Measurements from ENCODE around the gene DRD2. TPM values are rescaled to one million over a fixed set of nuclear protein-coding genes. Genes with fewer than 3 reads are reported as not detected.
A peak's percentile ranks its signal among the peaks of the same experiment; 100 is the strongest.

Gene DRD2
- total RNA-seq, 3 donors from 2014 or later, result not detected

DNA sequence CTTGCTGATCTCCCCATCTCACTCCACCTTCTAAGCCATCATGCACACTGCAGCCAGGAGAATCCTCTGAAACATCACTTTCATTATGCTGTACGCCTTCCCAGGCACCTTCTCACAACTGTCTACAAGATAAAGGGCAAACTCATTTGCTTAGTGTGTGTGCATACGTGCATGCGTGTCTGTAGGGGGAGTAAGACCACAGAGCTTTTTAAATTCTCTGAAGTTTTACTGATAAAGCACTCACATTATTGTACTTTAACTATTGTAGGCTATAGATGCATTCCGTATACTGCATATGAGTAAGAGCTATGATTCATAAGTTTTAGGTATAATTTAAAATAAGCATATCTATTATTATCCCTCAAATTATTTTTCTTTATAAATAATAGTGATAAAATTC, 102.9 kb downstream of the DRD2 start:
- no peak for DNase-seq
- Mint-ChIP-seq H3K4me3 (no peak overlapping the region), H3K27me3 (ENCODE audit: low read depth) (no peaks in the 10 kb centered on the region), H3K9me3 (no peaks in the 10 kb centered on the region), H3K36me3 (ENCODE audit: insufficient read depth) (peaks cover 26% of the 10 kb centered on the region), H3K4me1 (ENCODE audit: low read depth) (no peaks in the 10 kb centered on the region)
- no peak for ATAC-seq

DNA sequence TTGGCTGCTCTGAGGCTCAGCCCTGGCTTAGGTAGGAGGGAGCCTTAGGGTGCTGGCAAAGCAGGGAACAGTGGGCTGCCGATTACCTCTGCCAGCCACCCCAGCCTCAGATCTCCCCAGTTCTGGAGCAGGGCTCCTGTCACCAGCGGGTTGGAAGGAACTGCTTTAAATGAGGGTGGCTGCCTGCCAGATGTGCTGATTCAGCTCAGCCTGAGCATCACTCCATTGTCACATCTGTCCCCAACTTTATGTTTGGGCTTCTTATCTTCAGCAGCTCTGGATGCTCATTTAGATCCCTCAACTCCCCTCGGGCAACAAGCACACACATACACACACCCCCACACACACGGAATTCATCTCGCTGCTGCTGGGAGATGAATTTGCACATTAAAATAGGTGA, 104.6 kb downstream of the DRD2 start:
- no peak overlapping the region for H3K4me3 Mint-ChIP-seq
- no peaks in the 10 kb centered on the region for H3K27me3 Mint-ChIP-seq (ENCODE audit: low read depth)
- peaks cover 28% of the 10 kb centered on the region for H3K36me3 Mint-ChIP-seq (ENCODE audit: insufficient read depth)
- H3K4me1 Mint-ChIP-seq (ENCODE audit: low read depth), result peaks cover 5% of the 10 kb centered on the region
- ATAC-seq, result no peak
- H3K9me3 Mint-ChIP-seq, result no peaks in the 10 kb centered on the region
- no peak for DNase-seq

DNA sequence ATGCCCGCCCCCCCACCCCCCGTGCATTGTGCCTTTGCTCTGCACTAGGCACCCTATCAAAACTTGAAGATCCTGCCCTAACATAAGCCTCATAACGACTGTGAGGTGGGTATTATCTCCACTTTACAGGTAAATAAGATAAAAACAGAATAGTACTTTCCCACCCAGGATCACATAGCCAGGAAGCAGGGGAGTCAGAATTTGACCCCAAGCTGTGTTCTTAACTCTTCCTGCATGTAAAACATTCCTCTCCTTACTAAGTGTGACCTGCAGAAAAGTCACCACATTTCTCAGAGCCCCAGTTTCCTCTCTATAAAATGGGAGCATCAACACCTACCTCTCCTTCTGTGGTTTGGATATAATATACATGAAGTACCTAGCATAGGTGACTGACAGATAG, 105.8 kb downstream of the DRD2 start:
- Mint-ChIP-seq H3K4me3 (no peak overlapping the region), H3K27me3 (ENCODE audit: low read depth) (no peaks in the 10 kb centered on the region), H3K4me1 (ENCODE audit: low read depth) (peaks cover 9% of the 10 kb centered on the region), H3K36me3 (ENCODE audit: insufficient read depth) (peaks cover 28% of the 10 kb centered on the region), H3K9me3 (no peaks in the 10 kb centered on the region)
- ATAC-seq, result no peak
- DNase-seq, result no peak

DNA sequence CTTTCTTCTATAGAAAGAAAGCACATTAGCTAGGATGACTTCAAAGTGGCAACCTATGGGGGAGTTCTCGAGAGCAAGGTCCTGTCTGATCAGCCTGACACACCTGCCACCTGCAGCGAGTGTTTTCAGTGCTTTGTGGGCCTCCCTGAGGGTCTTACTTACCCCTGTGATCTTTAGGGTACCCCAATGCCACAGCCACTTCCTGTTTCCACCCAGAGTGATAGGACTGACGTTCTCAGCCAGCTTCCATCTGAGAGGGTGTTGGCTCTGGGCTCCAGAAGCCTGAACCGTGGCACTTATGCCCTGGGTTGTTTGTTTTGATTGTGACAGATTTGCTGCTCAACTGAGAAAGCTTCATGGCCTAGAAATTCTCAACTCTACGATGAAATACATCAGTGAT, 109.3 kb downstream of the DRD2 start:
- Mint-ChIP-seq H3K4me1 (ENCODE audit: low read depth) (peaks cover 15% of the 10 kb centered on the region), H3K36me3 (ENCODE audit: insufficient read depth) (peaks cover 34% of the 10 kb centered on the region), H3K27me3 (ENCODE audit: low read depth) (no peaks in the 10 kb centered on the region), H3K9me3 (no peaks in the 10 kb centered on the region), H3K4me3 (no peak overlapping the region)
- ATAC-seq (no peak), DNase-seq (no peak)

DNA sequence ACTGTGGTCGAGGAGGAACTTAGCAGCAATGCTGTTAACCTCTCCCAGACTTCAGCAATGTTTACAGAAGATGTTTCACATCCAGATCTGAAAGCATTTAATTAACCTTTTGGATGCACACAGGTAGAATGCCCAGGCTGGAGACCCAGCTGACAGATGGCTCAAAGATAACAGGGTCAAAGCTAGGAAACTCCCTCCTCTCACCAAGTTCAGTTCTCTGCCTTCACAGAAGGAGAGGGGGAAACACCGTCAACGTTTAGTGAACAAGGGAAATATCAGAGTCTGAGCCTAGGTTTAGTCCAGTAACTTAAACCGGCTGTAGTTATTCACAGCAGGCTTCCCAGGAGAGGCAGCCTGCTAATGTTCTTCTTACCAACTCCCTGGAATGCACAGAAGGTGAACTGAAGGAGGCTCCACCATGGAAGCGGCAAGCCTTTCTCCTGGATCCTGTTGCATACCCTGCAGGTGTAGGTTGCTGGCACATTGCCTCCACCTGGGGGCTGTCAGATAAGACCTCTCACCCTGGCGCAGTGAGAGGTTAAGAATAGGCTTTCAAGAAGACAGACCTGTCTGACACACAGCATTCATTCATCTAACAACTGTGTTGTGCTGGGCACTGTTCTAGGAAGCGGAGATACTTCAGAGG, 111.1 kb downstream of the DRD2 start:
- no peaks in the 10 kb centered on the region for H3K27me3 Mint-ChIP-seq (ENCODE audit: low read depth)
- ATAC-seq (no peak), DNase-seq (no peak)
- peaks cover 15% of the 10 kb centered on the region for H3K4me1 Mint-ChIP-seq (ENCODE audit: low read depth)
- H3K4me3 Mint-ChIP-seq, result no peak overlapping the region
- H3K9me3 Mint-ChIP-seq, result no peaks in the 10 kb centered on the region
- peaks cover 35% of the 10 kb centered on the region for H3K36me3 Mint-ChIP-seq (ENCODE audit: insufficient read depth)

DNA sequence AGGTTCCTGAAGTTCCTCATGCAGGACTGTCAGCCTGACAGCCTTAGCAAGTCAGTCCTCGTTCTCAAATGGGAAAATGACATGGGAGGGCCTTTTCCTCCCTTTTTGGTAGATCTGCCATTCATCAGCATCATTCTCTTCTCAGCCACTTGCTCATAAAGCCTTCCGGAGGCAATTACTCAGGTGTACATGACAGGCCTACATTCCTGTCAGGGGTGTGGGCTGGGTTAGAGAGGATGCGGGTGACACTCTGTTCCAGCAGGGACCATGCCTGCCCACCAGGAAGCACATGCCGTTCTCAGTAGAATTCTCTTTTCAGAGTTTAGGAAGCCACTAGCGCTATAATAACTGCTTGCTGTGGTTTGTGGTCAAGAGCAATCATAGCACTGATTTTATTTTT, 111.8 kb downstream of the DRD2 start:
- Mint-ChIP-seq H3K36me3 (ENCODE audit: insufficient read depth) (peaks cover 39% of the 10 kb centered on the region), H3K4me3 (no peak overlapping the region), H3K9me3 (no peaks in the 10 kb centered on the region), H3K27me3 (ENCODE audit: low read depth) (no peaks in the 10 kb centered on the region), H3K4me1 (ENCODE audit: low read depth) (peaks cover 15% of the 10 kb centered on the region)
- ATAC-seq (peak in 1 of 2 donors; percentile 14), DNase-seq (no peak)

Other genes starting within 250 kb of the DRD2 start
- 10 to 100 TPM in 1 of 3 donors, 1 to 10 TPM in 2; 4.0 to 11.0 (median 7.5) TPM for gene TTC12, start 160.8 kb downstream of the DRD2 start, total RNA-seq
- gene ANKK1, start 87.6 kb downstream of the DRD2 start, total RNA-seq, result under 1 TPM in 1 of 3 donors, not detected in 2; 0.16 TPM
- under 1 TPM; 0.30 to 0.55 (median 0.30) TPM for gene TMPRSS5, start 230.9 kb upstream of the DRD2 start, total RNA-seq